Skin of body (tissue), 3 donors: ENCODE measurements around the gene FMNL3. TPM values are rescaled to one million over a fixed set of nuclear protein-coding genes. Genes with fewer than 3 reads are reported as not detected.
"Not testable (repeated sequence)": the region's sequence is repeated elsewhere in the genome, so short reads cannot be mapped to it uniquely, and the experiment has no call there.

ENCODE experiments used
- DNase-seq: peaks from one replicate; lab custom pipeline; 2025; lab: John Stamatoyannopoulos, UW
- small RNA-seq: library from RNA; depleted of rRNA; stranded (forward); fragments of <200 nt; gene quantifications from one replicate; pipeline ENCODE3, GENCODE V24; 2014; ENCODE audit warnings: low replicate concordance
- total RNA-seq: library from RNA; depleted of rRNA; stranded (reverse); fragments of >200 nt; gene quantifications from one replicate; pipeline ENCODE4 v1.2.3, GENCODE V29; 2014

Gene FMNL3
- total RNA-seq, 1 donor from 2014 or later = 24.1 TPM

GRCh38 chr12:49605539-49605938, 101.7 kb downstream of the FMNL3 start, which contains the start of gene FAM186B:
Gene FAM186B (minus strand): TSS chr12:49605639. CDS start chr12:49605477, 162 bp downstream.
- DNase-seq = not testable (repeated sequence)

- DNase-seq = no peak
Measured at GRCh38 chr12:49604856-49605255, 102.3 kb downstream of the FMNL3 start.

- DNase-seq = no peak
Measured at GRCh38 chr12:49603721-49604120, 103.5 kb downstream of the FMNL3 start.

GRCh38 chr12:49599961-49600360, 107.2 kb downstream of the FMNL3 start:
- DNase-seq = no peak

GRCh38 chr12:49598527-49598926, 108.7 kb downstream of the FMNL3 start:
- no peak for DNase-seq

- DNase-seq = no peak
Measured at GRCh38 chr12:49588721-49589516, 118.3 kb downstream of the FMNL3 start.

- DNase-seq = no peak
Measured at GRCh38 chr12:49588281-49588680, 118.9 kb downstream of the FMNL3 start.

GRCh38 chr12:49587174-49587908, 119.9 kb downstream of the FMNL3 start:
- no peak for DNase-seq

Small RNA genes within 50 kb of the gene (small RNA-seq; reads per million reads assigned to genes)
- gene AC020612.2 (not detected), gene HIGD1AP9 (not detected), gene POLR2KP1 (not detected), gene RNU6-834P (not detected)

Other genes with a start within 250 kb of the FMNL3 start
- 0.49 TPM for gene KCNH3, start 168.4 kb downstream of the FMNL3 start, total RNA-seq
- gene MCRS1, start 139.3 kb downstream of the FMNL3 start, total RNA-seq = 21.6 TPM
- 0.59 TPM for gene FAM186B, start 101.8 kb downstream of the FMNL3 start, total RNA-seq
- gene PRPF40B, start 83.8 kb downstream of the FMNL3 start, total RNA-seq = 10.4 TPM
- 228 TPM for gene TMBIM6, start 34.2 kb upstream of the FMNL3 start, total RNA-seq
- 9.7 TPM for gene NCKAP5L, start 121.0 kb upstream of the FMNL3 start, total RNA-seq
- gene BCDIN3D, start 135.7 kb upstream of the FMNL3 start, total RNA-seq = 2.2 TPM
- 0.99 TPM for gene FAIM2, start 196.5 kb upstream of the FMNL3 start, total RNA-seq
- gene AQP2, start 243.3 kb upstream of the FMNL3 start, total RNA-seq = not detected